Measurements from ENCODE around the gene FNIP2.

DNA sequence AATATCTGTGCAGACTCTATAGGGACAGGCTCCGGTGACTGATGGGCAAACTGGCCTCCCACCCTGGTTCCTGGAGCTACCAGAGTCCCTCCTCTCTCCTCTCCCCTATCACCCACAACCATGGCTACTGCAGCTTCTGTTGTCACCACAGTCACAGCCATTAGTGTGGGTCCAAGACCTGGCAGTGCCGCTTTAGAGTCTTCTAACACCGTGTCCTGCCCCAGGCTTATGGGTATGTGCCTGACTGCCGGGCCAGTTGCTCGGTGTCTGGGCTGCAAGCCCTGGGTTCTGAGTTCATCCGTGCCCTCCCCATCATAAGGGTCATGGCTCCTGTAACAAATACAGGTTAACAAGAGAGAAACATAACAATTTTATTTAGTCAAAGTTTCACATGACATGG, 85.4 kb downstream of the FNIP2 start:
- no peak for TF ChIP-seq CTCF (conservative IDR thresholded peaks at IDR 0.05; ENCODE audit: low read length)
- TF ChIP-seq EZH2phosphoT487 (IDR thresholded peaks at IDR 0.05; ENCODE audit: borderline replicate concordance), result no peak
